KMS-11 (cell line): ENCODE data around the gene UBASH3B.
"Not testable (repeated sequence)": the region's sequence is repeated elsewhere in the genome, so short reads cannot be mapped to it uniquely, and the experiment has no call there.

ENCODE experiments used
- H2AFZ ChIP-seq: fragments of 200-600 bp; sonication (generic); 2 replicates; pipeline ENCODE4 v1.6.1; 2016; ENCODE audit warnings: antibody characterized with exemption, mixed run types, low read depth
- H3K27ac ChIP-seq: fragments of 200-600 bp; sonication (generic); 2 replicates; pipeline ENCODE4 v1.6.1; 2016; ENCODE audit warnings: mild to moderate bottlenecking, mixed run types
- H3K27me3 ChIP-seq: fragments of 200-600 bp; sonication (generic); 2 replicates; pipeline ENCODE4 v1.6.1; 2017; ENCODE audit warnings: mild to moderate bottlenecking, low read depth, mixed run types, moderate library complexity; ENCODE audit not compliant: insufficient read depth
- H3K36me3 ChIP-seq: fragments of 200-600 bp; sonication (generic); 2 replicates; pipeline ENCODE4 v1.6.1; 2017; ENCODE audit warnings: mild to moderate bottlenecking, mixed run types; ENCODE audit not compliant: insufficient read depth
- H3K4me1 ChIP-seq: fragments of 200-600 bp; sonication (generic); 2 replicates; pipeline ENCODE4 v1.6.1; 2016; ENCODE audit warnings: mild to moderate bottlenecking, low read depth, mixed run types; ENCODE audit not compliant: poor library complexity, severe bottlenecking
- H3K4me2 ChIP-seq: fragments of 200-600 bp; sonication (generic); 2 replicates; pipeline ENCODE4 v1.7.0; 2016; ENCODE audit warnings: mild to moderate bottlenecking, mixed run types
- H3K4me3 ChIP-seq: fragments of 200-600 bp; sonication (generic); IDR thresholded peaks from 2 replicates; pipeline ENCODE4 v1.6.1; 2017; ENCODE audit warnings: low read depth, low read length, mixed read lengths; ENCODE audit not compliant: insufficient read depth
- H3K79me2 ChIP-seq: fragments of 200-600 bp; sonication (generic); 2 replicates; pipeline ENCODE4 v1.6.1; 2016; ENCODE audit warnings: low read depth, mixed run types; ENCODE audit not compliant: insufficient read depth
- H3K9ac ChIP-seq: fragments of 200-600 bp; sonication (generic); 2 replicates; pipeline ENCODE4 v1.6.1; 2016; ENCODE audit warnings: mild to moderate bottlenecking, mixed run types
- H4K20me1 ChIP-seq: fragments of 200-600 bp; sonication (generic); 2 replicates; pipeline ENCODE4 v1.6.1; 2016; ENCODE audit warnings: mild to moderate bottlenecking, mixed run types; ENCODE audit not compliant: insufficient read depth
- CTCF ChIP-seq: fragments of 200-600 bp; sonication (generic); conservative IDR thresholded peaks from 2 replicates; pipeline ENCODE4 v1.6.1; 2017; ENCODE audit warnings: low read depth, mild to moderate bottlenecking, antibody characterized with exemption, low read length, moderate library complexity, mixed read lengths

Gene UBASH3B

GRCh38 chr11:122820158-122820557 is 164.6 kb downstream of the UBASH3B start:
- H3K4me1 ChIP-seq: no peaks in the 10 kb centered on the region
- H3K9ac ChIP-seq: no peak overlapping the region
- no peak overlapping the region for H2AFZ ChIP-seq
- no peak overlapping the region for H3K4me3 ChIP-seq
- H3K36me3 ChIP-seq: no peaks in the 10 kb centered on the region
- no peak overlapping the region for H3K4me2 ChIP-seq
- H4K20me1 ChIP-seq: no peaks in the 10 kb centered on the region
- no peaks in the 10 kb centered on the region for H3K27me3 ChIP-seq
- no peak overlapping the region for H3K27ac ChIP-seq
- no peaks in the 10 kb centered on the region for H3K79me2 ChIP-seq
- TF ChIP-seq CTCF: no peak

GRCh38 chr11:122821169-122821568 is 165.6 kb downstream of the UBASH3B start:
- H3K4me2 ChIP-seq: no peak overlapping the region

GRCh38 chr11:122822241-122822640 is 166.7 kb downstream of the UBASH3B start:
- Histone ChIP-seq H2AFZ (no peak overlapping the region), H3K4me3 (no peak overlapping the region), H4K20me1 (no peaks in the 10 kb centered on the region), H3K27me3 (no peaks in the 10 kb centered on the region), H3K9ac (no peak overlapping the region), H3K36me3 (no peaks in the 10 kb centered on the region), H3K27ac (no peak overlapping the region), H3K4me2 (no peak overlapping the region), H3K79me2 (no peaks in the 10 kb centered on the region), H3K4me1 (no peaks in the 10 kb centered on the region)
- no peak for TF ChIP-seq CTCF

More at GRCh38 chr11:122821169-122821568, 165.6 kb downstream of the UBASH3B start:
- Histone ChIP-seq H3K27me3 (no peaks in the 10 kb centered on the region), H3K36me3 (no peaks in the 10 kb centered on the region), H4K20me1 (no peaks in the 10 kb centered on the region), H3K4me1 (no peaks in the 10 kb centered on the region), H3K79me2 (no peaks in the 10 kb centered on the region), H3K9ac (no peak overlapping the region), H3K27ac (no peak overlapping the region), H2AFZ (no peak overlapping the region), H3K4me3 (no peak overlapping the region)
- TF ChIP-seq CTCF: no peak

GRCh38 chr11:122823564-122823963 is 168.0 kb downstream of the UBASH3B start:
- Histone ChIP-seq H3K36me3 (no peaks in the 10 kb centered on the region), H4K20me1 (no peaks in the 10 kb centered on the region), H3K9ac (no peak overlapping the region), H3K27me3 (no peaks in the 10 kb centered on the region), H3K79me2 (no peaks in the 10 kb centered on the region), H2AFZ (no peak overlapping the region), H3K4me2 (no peak overlapping the region), H3K27ac (no peak overlapping the region), H3K4me1 (no peaks in the 10 kb centered on the region), H3K4me3 (no peak overlapping the region)
- TF ChIP-seq CTCF: no peak

- H3K4me1 ChIP-seq, H3K4me3 ChIP-seq, H3K79me2 ChIP-seq, H2AFZ ChIP-seq, H3K9ac ChIP-seq, H3K27ac ChIP-seq, H3K4me2 ChIP-seq, H3K27me3 ChIP-seq, H3K36me3 ChIP-seq, H4K20me1 ChIP-seq: not testable (repeated sequence)
Measured at GRCh38 chr11:122829371-122829770, 173.8 kb downstream of the UBASH3B start.

- not testable (repeated sequence) for H3K4me2 ChIP-seq, H3K27ac ChIP-seq, H2AFZ ChIP-seq, H3K79me2 ChIP-seq, H3K36me3 ChIP-seq, H3K4me3 ChIP-seq, H3K4me1 ChIP-seq, H3K27me3 ChIP-seq, H3K9ac ChIP-seq, H4K20me1 ChIP-seq
Measured at GRCh38 chr11:122832297-122832696, 176.8 kb downstream of the UBASH3B start.
